Breast epithelium (tissue), 4 donors: ENCODE results near the gene MAPK10. TPM values are rescaled to one million over a fixed set of nuclear protein-coding genes. Genes with fewer than 3 reads are reported as not detected.

ENCODE experiments used
- DNase-seq, 2 donors: peaks; one replicate each; pipeline ENCODE4 v3.0.0-alpha.2; 2019; ENCODE audit warnings: low spot score in 2 of 2
- H3K27ac ChIP-seq, 2 donors: fragments of 200-600 bp; sonication (generic) in 1 of 2; one replicate each; pipeline ENCODE4 v1.5.1; 2016 to 2019; ENCODE audit warnings: mild to moderate bottlenecking in 1 of 2
- H3K27me3 ChIP-seq, 2 donors: fragments of 200-600 bp; sonication (generic) in 1 of 2; one replicate each; pipeline versions ENCODE4 v1.5.1 to v1.6.0; 2017 to 2019; ENCODE audit warnings: control low read depth in 1 of 2, mild to moderate bottlenecking in 1 of 2
- H3K36me3 ChIP-seq: fragments of 200-600 bp; one replicate; pipeline ENCODE4 v1.5.1; 2019
- H3K4me1 ChIP-seq, 2 donors: fragments of 200-600 bp; sonication (generic); one replicate each; pipeline ENCODE4 v1.5.1; 2016 to 2019; ENCODE audit warnings: control low read depth in 1 of 2
- H3K4me3 ChIP-seq, 3 donors: fragments of 200-600 bp; sonication (generic); 1 replicate in 2 of 3; 2 replicates in 1 of 3; pipeline ENCODE4 v1.5.1; 2016 to 2019; ENCODE audit warnings: mild to moderate bottlenecking in 3 of 3, moderate library complexity in 2 of 3
- H3K9me3 ChIP-seq, 2 donors: fragments of 200-600 bp; sonication (generic) in 1 of 2; one replicate each; pipeline ENCODE4 v1.5.1; 2016 to 2019; ENCODE audit warnings: control low read depth in 1 of 2
- CTCF ChIP-seq, 3 donors: fragments of 450-650 bp; IDR thresholded peaks; one replicate each; pipeline ENCODE4 v1.5.1; 2016 to 2017; ENCODE audit warnings: antibody characterized with exemption in 3 of 3, mild to moderate bottlenecking in 3 of 3, moderate library complexity in 3 of 3
- POLR2A ChIP-seq: fragments of 450-650 bp; IDR thresholded peaks from one replicate; pipeline ENCODE4 v1.6.1; 2016; ENCODE audit warnings: antibody characterized with exemption, mild to moderate bottlenecking, moderate library complexity
- POLR2AphosphoS5 ChIP-seq, 3 donors: sonication (generic); formaldehyde crosslinking; IDR thresholded peaks; one replicate each; pipeline ENCODE4 v1.6.1; 2017; ENCODE audit warnings: antibody characterized with exemption in 3 of 3
- intact Hi-C: fragments of 100-400 bp; cut with DNase I; formaldehyde crosslinking; loops from one replicate; pipeline ENCODE4 v1.15.1; 2023; ENCODE audit warnings: low total_unique reads
- total RNA-seq, 3 donors: library from RNA; depleted of rRNA; stranded (reverse); fragments of >200 nt; gene quantifications; one replicate each; pipeline ENCODE4 v1.1.0, GENCODE V29; 2016

The MAPK10 gene
- total RNA-seq, 3 donors from 2014 or later, result 18.4 to 46.2 (median 24.6) TPM

DNA sequence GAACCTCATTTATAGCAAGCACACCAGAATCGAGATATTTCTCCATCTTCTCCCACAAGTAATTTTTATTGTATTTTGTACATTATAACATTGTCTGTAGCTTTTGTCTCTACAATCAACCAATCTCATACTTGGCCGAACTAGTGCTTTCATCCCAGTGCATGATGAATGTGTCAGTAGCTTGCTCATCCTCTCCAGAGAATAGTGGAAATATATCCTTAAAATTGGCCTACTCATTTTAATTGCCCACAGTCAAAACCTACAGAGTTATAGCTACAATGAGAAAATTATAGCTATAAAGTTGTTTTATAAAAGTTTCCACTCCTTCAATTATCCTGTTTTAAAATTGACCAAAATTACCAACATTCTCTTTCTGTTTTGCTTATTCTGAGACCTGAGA lies 103.8 kb downstream of the MAPK10 start:
- Histone ChIP-seq H3K9me3 (no peaks in the 10 kb centered on the region), H3K4me1 (no peaks in the 10 kb centered on the region), H3K36me3 (no peaks in the 10 kb centered on the region), H3K27ac (no peak overlapping the region), H3K4me3 (no peak overlapping the region), H3K27me3 (no peaks in the 10 kb centered on the region)
- no peak for TF ChIP-seq POLR2A
- TF ChIP-seq POLR2AphosphoS5 (IDR thresholded peaks at IDR 0.05), result no peak
- no peak for TF ChIP-seq CTCF (IDR thresholded peaks at IDR 0.05)
- intact Hi-C loops, result no loop called here
- no peak for DNase-seq

GRCh38 chr4:86250619-86251018 lies 109.2 kb downstream of the MAPK10 start:
- Histone ChIP-seq H3K27me3 (no peaks in the 10 kb centered on the region), H3K27ac (no peak overlapping the region), H3K4me3 (no peak overlapping the region), H3K4me1 (no peaks in the 10 kb centered on the region), H3K9me3 (no peaks in the 10 kb centered on the region), H3K36me3 (no peaks in the 10 kb centered on the region)
- TF ChIP-seq CTCF (IDR thresholded peaks at IDR 0.05), result no peak
- TF ChIP-seq POLR2AphosphoS5 (IDR thresholded peaks at IDR 0.05), result no peak
- TF ChIP-seq POLR2A, result no peak
- no peak for DNase-seq
- intact Hi-C loops, result no loop called here

DNA sequence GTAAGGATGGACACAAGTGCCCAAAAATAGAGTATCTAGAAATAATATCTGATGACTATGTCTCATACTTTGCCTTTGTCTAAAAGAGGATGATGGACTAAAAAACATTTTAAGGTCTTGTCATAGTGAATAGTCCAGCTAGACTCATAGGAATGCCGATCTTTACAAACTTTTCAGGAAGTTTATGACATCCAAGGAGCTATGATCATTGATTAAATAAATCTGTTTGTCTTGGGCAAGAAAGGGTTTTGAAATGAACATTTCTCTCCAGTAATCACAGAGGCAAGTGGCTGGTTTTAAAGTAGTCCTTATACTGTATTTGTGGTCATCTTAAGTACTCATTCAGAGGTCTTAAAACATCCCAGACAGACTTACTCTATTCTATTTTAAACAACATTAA lies 109.8 kb downstream of the MAPK10 start:
- TF ChIP-seq POLR2AphosphoS5 (IDR thresholded peaks at IDR 0.05), result no peak
- no peak for TF ChIP-seq POLR2A
- TF ChIP-seq CTCF (IDR thresholded peaks at IDR 0.05), result no peak

DNA sequence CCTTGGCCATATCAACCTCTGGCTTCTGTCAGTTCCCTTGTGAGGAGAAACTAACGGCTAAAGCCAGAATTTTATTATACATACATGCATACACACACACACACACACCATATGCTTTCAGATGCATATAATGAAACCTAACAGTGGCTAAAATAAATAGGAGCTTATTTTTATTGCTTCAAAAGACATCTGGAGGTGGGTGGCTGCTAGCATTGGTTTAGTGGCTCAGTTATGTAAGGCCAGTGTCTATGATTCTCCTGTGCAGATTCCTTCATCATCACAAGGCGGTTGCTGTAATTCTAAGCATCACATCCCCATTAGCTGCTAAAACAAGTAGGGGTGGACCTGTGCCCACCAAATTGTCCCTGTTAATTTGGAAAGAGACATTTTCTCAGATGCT lies 110.8 kb downstream of the MAPK10 start:
- no peaks in the 10 kb centered on the region for H3K27me3 ChIP-seq
- no peaks in the 10 kb centered on the region for H3K4me1 ChIP-seq
- H3K9me3 ChIP-seq, result no peaks in the 10 kb centered on the region
- intact Hi-C loops, result no loop called here
- H3K4me3 ChIP-seq, result no peak overlapping the region
- no peak for DNase-seq
- H3K27ac ChIP-seq, result no peak overlapping the region
- no peaks in the 10 kb centered on the region for H3K36me3 ChIP-seq
- TF ChIP-seq POLR2A, result no peak
- no peak for TF ChIP-seq CTCF (IDR thresholded peaks at IDR 0.05)
- TF ChIP-seq POLR2AphosphoS5 (IDR thresholded peaks at IDR 0.05), result no peak

More for the DNA sequence above, 109.8 kb downstream of the MAPK10 start:
- Histone ChIP-seq H3K27me3 (no peaks in the 10 kb centered on the region), H3K9me3 (no peaks in the 10 kb centered on the region), H3K36me3 (no peaks in the 10 kb centered on the region), H3K4me1 (no peaks in the 10 kb centered on the region), H3K4me3 (no peak overlapping the region), H3K27ac (no peak overlapping the region)
- DNase-seq, result no peak
- intact Hi-C loops, result no loop called here

DNA sequence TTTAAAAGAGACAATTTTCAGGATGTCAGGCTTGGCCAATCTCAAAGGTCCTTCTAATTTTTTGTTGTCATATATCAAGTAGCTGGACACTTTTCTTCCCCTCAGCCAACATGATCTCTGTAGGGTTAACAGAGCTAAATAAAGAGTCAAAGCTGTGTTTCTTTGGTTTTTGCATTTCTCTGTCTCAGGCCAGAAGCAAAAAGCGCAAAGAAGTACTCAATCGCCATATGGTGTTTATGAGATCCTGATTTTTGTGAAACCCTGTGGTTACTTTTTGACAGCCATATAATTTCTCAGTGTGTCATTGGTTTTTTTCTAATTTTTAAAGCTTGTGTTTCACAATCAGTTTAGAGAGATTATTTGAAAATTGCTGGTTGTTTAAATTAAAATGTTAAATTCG lies 111.9 kb downstream of the MAPK10 start:
- H3K4me1 ChIP-seq, result no peaks in the 10 kb centered on the region
- TF ChIP-seq CTCF (IDR thresholded peaks at IDR 0.05) (no peak), POLR2AphosphoS5 (IDR thresholded peaks at IDR 0.05) (no peak), POLR2A (no peak)
- no peaks in the 10 kb centered on the region for H3K27me3 ChIP-seq
- no peaks in the 10 kb centered on the region for H3K9me3 ChIP-seq
- no peaks in the 10 kb centered on the region for H3K36me3 ChIP-seq
- H3K4me3 ChIP-seq, result no peak overlapping the region
- no peak overlapping the region for H3K27ac ChIP-seq
- intact Hi-C loops, result no loop called here
- DNase-seq, result no peak
